OCI-M1 (cell line): ENCODE results near the gene PCDHA7.
"Not testable (repeated sequence)": the region's sequence is repeated elsewhere in the genome, so short reads cannot be mapped to it uniquely, and the experiment has no call there.

Experiments used
- DNase-seq: peaks from one replicate; lab custom pipeline; 2025; lab: John Stamatoyannopoulos, UW

The PCDHA7 gene

GRCh38 chr5:140821375-140822280, 12.4 kb upstream of the PCDHA7 start, which contains the start of gene PCDHA5:
PCDHA5 (plus strand) TSS chr5:140821613.
- DNase-seq = peak; percentile 17

GRCh38 chr5:140822281-140822629, 11.8 kb upstream of the PCDHA7 start:
- no peak for DNase-seq

DNA sequence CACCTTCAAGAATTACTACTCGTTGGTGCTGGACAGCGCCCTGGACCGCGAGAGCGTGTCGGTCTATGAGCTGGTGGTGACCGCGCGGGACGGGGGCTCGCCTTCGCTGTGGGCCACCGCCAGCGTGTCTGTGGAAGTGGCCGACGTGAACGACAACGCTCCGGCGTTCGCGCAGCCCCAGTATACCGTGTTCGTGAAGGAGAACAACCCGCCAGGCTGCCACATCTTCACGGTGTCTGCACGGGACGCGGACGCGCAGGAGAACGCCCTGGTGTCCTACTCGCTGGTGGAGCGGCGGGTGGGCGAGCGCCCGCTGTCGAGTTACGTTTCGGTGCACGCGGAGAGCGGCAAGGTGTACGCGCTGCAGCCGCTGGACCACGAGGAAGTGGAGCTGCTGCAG, 11.1 kb upstream of the PCDHA7 start:
- DNase-seq = not testable (repeated sequence)

- no peak for DNase-seq
Observed at GRCh38 chr5:140823475-140823874, 10.6 kb upstream of the PCDHA7 start.

GRCh38 chr5:140827704-140828361, 6.2 kb upstream of the PCDHA7 start, which contains the start of gene PCDHA6:
PCDHA6 (plus strand) TSS chr5:140827960; CDS start chr5:140828092, 132 bp downstream.
- no peak for DNase-seq

GRCh38 chr5:140828362-140828737, 5.7 kb upstream of the PCDHA7 start:
- no peak for DNase-seq

DNA sequence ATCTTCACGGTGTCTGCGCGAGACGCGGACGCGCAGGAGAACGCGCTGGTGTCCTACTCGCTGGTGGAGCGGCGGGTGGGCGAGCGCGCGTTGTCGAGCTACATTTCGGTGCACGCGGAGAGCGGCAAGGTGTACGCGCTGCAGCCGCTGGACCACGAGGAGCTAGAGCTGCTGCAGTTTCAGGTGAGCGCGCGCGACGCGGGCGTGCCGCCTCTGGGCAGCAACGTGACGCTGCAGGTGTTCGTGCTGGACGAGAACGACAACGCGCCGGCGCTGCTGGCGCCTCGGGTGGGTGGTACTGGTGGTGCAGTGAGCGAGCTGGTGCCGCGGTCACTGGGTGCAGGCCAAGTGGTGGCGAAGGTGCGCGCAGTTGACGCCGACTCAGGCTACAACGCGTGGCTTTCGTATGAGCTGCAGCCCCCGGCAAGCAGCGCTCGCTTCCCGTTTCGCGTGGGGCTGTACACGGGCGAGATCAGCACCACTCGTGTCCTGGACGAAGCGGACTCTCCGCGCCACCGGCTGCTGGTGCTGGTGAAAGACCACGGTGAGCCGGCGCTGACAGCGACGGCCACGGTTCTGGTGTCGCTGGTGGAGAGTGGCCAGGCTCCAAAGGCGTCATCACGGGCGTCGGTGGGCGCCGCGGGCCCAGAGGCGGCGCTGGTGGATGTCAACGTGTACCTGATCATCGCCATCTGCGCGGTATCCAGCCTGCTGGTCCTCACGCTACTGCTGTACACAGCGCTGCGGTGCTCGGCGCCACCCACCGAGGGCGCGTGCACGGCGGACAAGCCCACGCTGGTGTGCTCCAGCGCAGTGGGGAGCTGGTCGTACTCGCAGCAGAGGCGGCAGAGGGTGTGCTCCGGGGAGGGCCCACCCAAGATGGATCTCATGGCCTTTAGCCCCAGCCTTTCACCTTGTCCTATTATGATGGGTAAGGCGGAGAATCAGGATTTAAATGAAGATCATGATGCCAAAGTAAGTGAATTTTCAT, 4.3 kb upstream of the PCDHA7 start:
- not testable (repeated sequence) for DNase-seq

DNA sequence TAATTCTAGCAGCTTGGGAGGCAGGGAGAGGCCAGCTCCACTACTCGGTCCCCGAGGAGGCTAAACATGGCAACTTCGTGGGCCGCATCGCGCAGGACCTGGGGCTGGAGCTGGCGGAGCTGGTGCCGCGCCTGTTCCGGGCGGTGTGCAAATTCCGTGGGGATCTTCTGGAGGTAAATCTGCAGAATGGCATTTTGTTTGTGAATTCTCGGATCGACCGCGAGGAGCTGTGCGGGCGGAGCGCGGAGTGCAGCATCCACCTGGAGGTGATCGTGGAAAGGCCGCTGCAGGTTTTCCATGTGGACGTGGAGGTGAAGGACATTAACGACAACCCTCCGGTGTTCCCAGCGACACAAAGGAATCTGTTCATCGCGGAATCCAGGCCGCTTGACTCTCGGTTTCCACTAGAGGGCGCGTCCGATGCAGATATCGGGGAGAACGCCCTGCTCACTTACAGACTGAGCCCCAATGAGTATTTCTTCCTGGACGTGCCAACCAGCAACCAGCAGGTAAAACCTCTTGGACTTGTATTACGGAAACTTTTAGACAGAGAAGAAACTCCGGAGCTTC, 455 bp downstream of the PCDHA7 start:
- DNase-seq = not testable (repeated sequence)

GRCh38 chr5:140835622-140836510, 1.8 kb downstream of the PCDHA7 start:
- DNase-seq = no peak

DNA sequence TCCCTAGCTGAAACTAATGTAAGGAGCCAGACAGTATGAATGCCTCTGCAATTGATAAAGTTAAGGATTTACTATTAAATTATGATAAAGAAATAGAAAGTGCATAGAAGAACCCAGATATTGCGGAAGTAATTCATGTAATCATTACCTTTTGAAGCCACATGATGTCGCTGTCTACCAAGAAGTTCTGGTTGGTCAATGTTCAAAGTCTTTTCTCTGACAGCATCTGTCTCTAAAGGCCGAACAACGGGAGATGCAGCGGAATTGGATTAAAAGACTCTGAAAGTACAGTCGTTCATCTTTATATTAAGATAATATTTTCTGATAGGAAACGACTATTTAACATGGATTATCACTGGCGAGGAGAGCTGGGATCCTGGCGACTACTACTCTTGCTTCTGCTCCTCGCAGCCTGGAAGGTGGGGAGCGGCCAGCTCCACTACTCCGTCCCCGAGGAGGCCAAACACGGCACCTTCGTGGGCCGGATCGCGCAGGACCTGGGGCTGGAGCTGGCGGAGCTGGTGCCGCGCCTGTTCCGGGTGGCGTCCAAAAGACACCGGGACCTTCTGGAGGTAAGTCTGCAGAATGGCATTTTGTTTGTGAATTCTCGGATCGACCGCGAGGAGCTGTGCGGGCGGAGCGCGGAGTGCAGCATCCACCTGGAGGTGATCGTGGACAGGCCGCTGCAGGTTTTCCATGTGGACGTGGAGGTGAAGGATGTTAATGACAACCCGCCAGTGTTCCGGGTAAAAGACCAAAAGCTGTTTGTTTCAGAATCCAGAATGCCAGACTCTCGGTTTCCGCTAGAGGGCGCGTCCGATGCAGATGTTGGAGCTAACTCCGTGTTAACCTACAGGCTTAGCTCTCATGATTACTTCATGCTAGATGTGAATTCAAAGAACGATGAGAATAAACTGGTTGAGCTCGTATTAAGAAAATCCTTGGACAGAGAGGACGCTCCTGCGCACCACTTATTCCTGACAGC, 7.2 kb downstream of the PCDHA7 start, which contains the start of gene PCDHA8:
TSS of gene PCDHA8 (plus strand) at position 210 of the 985 bp plus-strand sequence. CDS start at position 345, 135 bp downstream.
- DNase-seq = peak; percentile 56

- no peak for DNase-seq
Observed at GRCh38 chr5:140842798-140843733, 9.0 kb downstream of the PCDHA7 start.

- not testable (repeated sequence) for DNase-seq
Observed at GRCh38 chr5:140848139-140849102, 14.4 kb downstream of the PCDHA7 start, which contains the start of gene PCDHA9. PCDHA9 (plus strand) TSS chr5:140848382; CDS start chr5:140848496, 114 bp downstream.

DNA sequence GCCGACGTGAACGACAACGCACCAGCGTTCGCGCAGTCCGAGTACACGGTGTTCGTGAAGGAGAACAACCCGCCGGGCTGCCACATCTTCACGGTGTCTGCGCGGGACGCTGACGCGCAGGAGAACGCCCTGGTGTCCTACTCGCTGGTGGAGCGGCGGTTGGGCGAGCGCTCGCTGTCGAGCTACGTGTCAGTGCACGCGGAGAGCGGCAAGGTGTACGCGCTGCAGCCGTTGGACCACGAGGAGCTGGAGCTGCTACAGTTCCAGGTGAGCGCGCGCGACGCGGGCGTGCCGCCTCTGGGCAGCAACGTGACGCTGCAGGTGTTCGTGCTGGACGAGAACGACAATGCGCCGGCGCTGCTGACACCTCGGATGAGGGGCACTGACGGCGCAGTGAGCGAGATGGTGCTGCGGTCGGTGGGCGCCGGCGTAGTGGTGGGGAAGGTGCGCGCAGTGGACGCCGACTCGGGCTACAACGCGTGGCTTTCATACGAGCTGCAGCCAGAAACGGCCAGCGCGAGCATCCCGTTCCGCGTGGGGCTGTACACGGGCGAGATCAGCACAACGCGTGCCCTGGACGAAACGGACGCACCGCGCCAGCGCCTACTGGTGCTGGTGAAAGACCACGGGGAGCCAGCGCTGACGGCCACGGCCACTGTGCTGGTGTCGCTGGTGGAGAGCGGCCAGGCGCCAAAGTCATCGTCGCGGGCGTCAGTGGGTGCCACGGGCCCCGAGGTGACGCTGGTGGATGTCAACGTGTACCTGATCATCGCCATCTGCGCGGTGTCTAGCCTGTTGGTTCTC, 16.0 kb downstream of the PCDHA7 start:
- DNase-seq = not testable (repeated sequence)

- peak; percentile 57 for DNase-seq
Observed at GRCh38 chr5:140855772-140856674, 22.0 kb downstream of the PCDHA7 start, which contains the start of gene PCDHA10. PCDHA10 (plus strand) TSS chr5:140855897; CDS start chr5:140856049, 152 bp downstream.
